ENCODE data around the gene KIAA0753.
A peak's percentile ranks its signal among the peaks of the same experiment; 100 is the strongest.

Gene KIAA0753

GRCh38 chr17:6548578-6549330 is 91.8 kb downstream of the KIAA0753 start:
- no peak for DNase-seq (ENCODE audit: low read depth, low spot score)

- no peak for DNase-seq (ENCODE audit: low read depth, low spot score)
Measured at GRCh38 chr17:6548034-6548433, 92.5 kb downstream of the KIAA0753 start.

- no peak for DNase-seq (ENCODE audit: low read depth, low spot score)
Measured at GRCh38 chr17:6547336-6547735, 93.2 kb downstream of the KIAA0753 start.

GRCh38 chr17:6546069-6546718 is 94.3 kb downstream of the KIAA0753 start:
- peak; percentile 94 for DNase-seq (ENCODE audit: low read depth, low spot score)

GRCh38 chr17:6545291-6545690 is 95.2 kb downstream of the KIAA0753 start:
- DNase-seq (ENCODE audit: low read depth, low spot score) = no peak

- DNase-seq (ENCODE audit: low read depth, low spot score) = no peak
Measured at GRCh38 chr17:6544011-6544370, 96.5 kb downstream of the KIAA0753 start.

- no peak for DNase-seq (ENCODE audit: low read depth, low spot score)
Measured at GRCh38 chr17:6543079-6544010, 97.2 kb downstream of the KIAA0753 start.

GRCh38 chr17:6542577-6542976 is 97.9 kb downstream of the KIAA0753 start:
- no peak for DNase-seq (ENCODE audit: low read depth, low spot score)

GRCh38 chr17:6541886-6542285 is 98.6 kb downstream of the KIAA0753 start:
- no peak for DNase-seq (ENCODE audit: low read depth, low spot score)

- DNase-seq (ENCODE audit: low read depth, low spot score) = no peak
Measured at GRCh38 chr17:6539871-6540270, 100.6 kb downstream of the KIAA0753 start.

- DNase-seq (ENCODE audit: low read depth, low spot score) = no peak
Measured at GRCh38 chr17:6536566-6537065, 103.9 kb downstream of the KIAA0753 start.

- no peak for DNase-seq (ENCODE audit: low read depth, low spot score)
Measured at GRCh38 chr17:6536053-6536452, 104.5 kb downstream of the KIAA0753 start.

GRCh38 chr17:6534846-6535514 is 105.5 kb downstream of the KIAA0753 start:
- no peak for DNase-seq (ENCODE audit: low read depth, low spot score)

- no peak for DNase-seq (ENCODE audit: low read depth, low spot score)
Measured at GRCh38 chr17:6532441-6532885, 108.0 kb downstream of the KIAA0753 start.

GRCh38 chr17:6531575-6531974 is 108.9 kb downstream of the KIAA0753 start:
- no peak for DNase-seq (ENCODE audit: low read depth, low spot score)

GRCh38 chr17:6530324-6530920 is 110.1 kb downstream of the KIAA0753 start:
- no peak for DNase-seq (ENCODE audit: low read depth, low spot score)

- no peak for DNase-seq (ENCODE audit: low read depth, low spot score)
Measured at GRCh38 chr17:6528557-6528956, 112.0 kb downstream of the KIAA0753 start.
